Testis (tissue), 5 donors: Measurements from ENCODE around the gene CEACAM6. TPM values are rescaled to one million over a fixed set of nuclear protein-coding genes. Genes with fewer than 3 reads are reported as not detected.
A peak's percentile ranks its signal among the peaks of the same experiment; 100 is the strongest.

Source experiments
- DNase-seq: peaks from one replicate; pipeline ENCODE4 v3.0.0-alpha.2; 2019
- H3K27ac ChIP-seq, 2 donors: fragments of 200-600 bp; sonication (generic); one replicate each; pipeline ENCODE4 v1.5.1; 2019
- H3K27me3 ChIP-seq: fragments of 200-600 bp; sonication (generic); one replicate; pipeline ENCODE4 v1.5.1; 2019
- H3K36me3 ChIP-seq: fragments of 200-600 bp; sonication (generic); one replicate; pipeline ENCODE4 v1.5.1; 2017; ENCODE audit warnings: low read depth; ENCODE audit errors: missing control alignments
- H3K4me1 ChIP-seq: fragments of 200-600 bp; sonication (generic); one replicate; pipeline ENCODE4 v1.5.1; 2019
- H3K4me3 ChIP-seq, 2 donors: fragments of 200-600 bp; sonication (generic); one replicate each; pipeline ENCODE4 v1.5.1; 2017 to 2019
- H3K9me3 ChIP-seq: fragments of 200-600 bp; sonication (generic); one replicate; pipeline ENCODE4 v1.5.1; 2017
- CTCF ChIP-seq, 3 experiments: fragments of 450-650 bp in 2 of 3; fragments of 200-600 bp in 1 of 3; sonication (generic) in 1 of 3; IDR thresholded peaks; one replicate each; pipeline ENCODE4 v1.5.1; 2016 to 2019; ENCODE audit warnings: antibody characterized with exemption in 3 of 3, mild to moderate bottlenecking in 2 of 3, moderate library complexity in 1 of 3
- POLR2A ChIP-seq: fragments of 450-650 bp; IDR thresholded peaks from one replicate; pipeline ENCODE4 v1.6.1; 2017; ENCODE audit warnings: antibody characterized with exemption, mild to moderate bottlenecking, moderate library complexity
- WGBS, 2 donors: methylation state at CpG; one replicate each; pipeline ENCODE4 v1.1.5; 2018; 5-methylcytosine and 5-hydroxymethylcytosine counted together
- intact Hi-C: fragments of 100-400 bp; cut with DNase I; formaldehyde crosslinking; loops from one replicate; pipeline ENCODE4 v1.15.1; 2023; ENCODE audit warnings: low total_unique reads
- long read RNA-seq, 2 donors: transcript quantifications; one replicate each; lab custom pipeline, GENCODE V29; 2026
- polyA plus RNA-seq: library from polyadenylated mRNA; stranded (reverse); fragments of 350-450 nt; fragmentation: Illumina TruSeq; extraction: RNeasy Lipid Tissue Mini Kit (QIAGEN cat#74804); gene quantifications from one replicate; pipeline ENCODE4 v1.2.3, GENCODE V29; 2014; ENCODE audit warnings: low read depth, low replicate concordance; ENCODE audit not compliant: insufficient read depth
- total RNA-seq, 2 donors: library from RNA; depleted of rRNA; stranded (reverse); fragments of >200 nt; gene quantifications; one replicate each; pipeline ENCODE4 v1.2.3, GENCODE V29; 2016

The CEACAM6 gene
- total RNA-seq (under 1 TPM in 1 of 2 donors, not detected in 1; 0.31 TPM), polyA plus RNA-seq (0.29 TPM)
- long read RNA-seq, donor 1 = 0 reads
- long read RNA-seq, donor 2 = 0 reads

GRCh38 chr19:41755328-41755913, at the start of gene CEACAM6:
TSS of gene CEACAM6 (plus strand) at chr19:41755530. CDS start at chr19:41755639, 109 bp downstream.
- no peak within 1 kb of the TSS for H3K4me3 ChIP-seq
- DNase-seq = no peak
- H3K4me1 ChIP-seq = no peaks in the 10 kb centered on the region
- 42 to 63% methylated on average over 3 of the region's 3 CpGs for WGBS, 2 donors
- intact Hi-C loops = no loop called here
- H3K27me3 ChIP-seq = no peaks in the 10 kb centered on the region
- H3K27ac ChIP-seq = no peak within 1 kb of the TSS
- no peaks in the 10 kb centered on the region for H3K9me3 ChIP-seq
- H3K36me3 ChIP-seq = no peaks in the 10 kb centered on the region
- no peak for TF ChIP-seq POLR2A
- TF ChIP-seq CTCF (IDR thresholded peaks at IDR 0.05) = no peak

GRCh38 chr19:41706741-41707501, 48.4 kb upstream of the CEACAM6 start:
- H3K27ac ChIP-seq = no peak overlapping the region
- intact Hi-C loops = no loop called here
- DNase-seq = peak; percentile 48
- H3K36me3 ChIP-seq = no peaks in the 10 kb centered on the region
- no peaks in the 10 kb centered on the region for H3K27me3 ChIP-seq
- H3K9me3 ChIP-seq = no peaks in the 10 kb centered on the region
- H3K4me3 ChIP-seq = no peak overlapping the region
- WGBS, 2 donors = 14 to 29% methylated on average over 16 to 24 of the region's 26 CpGs
- no peaks in the 10 kb centered on the region for H3K4me1 ChIP-seq
- TF ChIP-seq CTCF (IDR thresholded peaks at IDR 0.05) (peak in 2 of 3 experiments; percentile 43 to 54), POLR2A (no peak)

GRCh38 chr19:41707502-41707812, 47.9 kb upstream of the CEACAM6 start:
- H3K4me1 ChIP-seq = no peaks in the 10 kb centered on the region
- H3K4me3 ChIP-seq = no peak overlapping the region
- no peak overlapping the region for H3K27ac ChIP-seq
- H3K27me3 ChIP-seq = no peaks in the 10 kb centered on the region
- TF ChIP-seq CTCF (IDR thresholded peaks at IDR 0.05) (no peak), POLR2A (no peak)
- H3K9me3 ChIP-seq = no peaks in the 10 kb centered on the region
- DNase-seq = no peak
- 66% methylated on average over 5 of the region's 5 CpGs; no CpG with 5 or more reads in 1 of the 2 donors for WGBS, 2 donors
- no peaks in the 10 kb centered on the region for H3K36me3 ChIP-seq
- intact Hi-C loops = no loop called here

GRCh38 chr19:41707871-41708371, 47.4 kb upstream of the CEACAM6 start:
- WGBS, 2 donors = 79 to 100% methylated on average over 3 to 5 of the region's 5 CpGs
- H3K27ac ChIP-seq = no peak overlapping the region
- no peaks in the 10 kb centered on the region for H3K27me3 ChIP-seq
- intact Hi-C loops = no loop called here
- no peak for TF ChIP-seq POLR2A
- no peak for TF ChIP-seq CTCF (IDR thresholded peaks at IDR 0.05)
- no peaks in the 10 kb centered on the region for H3K36me3 ChIP-seq
- no peak for DNase-seq
- H3K4me1 ChIP-seq = no peaks in the 10 kb centered on the region
- H3K4me3 ChIP-seq = no peak overlapping the region
- no peaks in the 10 kb centered on the region for H3K9me3 ChIP-seq
